Fibroblast of pulmonary artery (primary cell): ENCODE results near the gene NR2F6.

ENCODE experiments used
- DNase-seq: peaks from one replicate; pipeline ENCODE4 v3.0.0-alpha.2; 2010; ENCODE audit warnings: low read depth
- H3K4me3 ChIP-seq: replicated peaks from 2 replicates; pipeline ENCODE4 v1.5.1; 2011; ENCODE audit warnings: low read depth, mild to moderate bottlenecking, control low read depth, low read length, moderate library complexity
- CTCF ChIP-seq: IDR thresholded peaks from 2 replicates; pipeline ENCODE4 v1.5.1; 2011; ENCODE audit warnings: mild to moderate bottlenecking, control low read depth, low read length, inconsistent platforms; ENCODE audit errors: missing control alignments

The NR2F6 gene

GRCh38 chr19:17245535-17245984 lies at the start of gene NR2F6:
Gene NR2F6 (minus strand): TSS chr19:17245919. CDS start chr19:17245220, 699 bp downstream.
- H3K4me3 ChIP-seq: peak within 1 kb of the TSS; percentile 89
- no peak for DNase-seq
- TF ChIP-seq CTCF: no peak

GRCh38 chr19:17294051-17294891 lies 48.6 kb upstream of the NR2F6 start:
- no peak overlapping the region for H3K4me3 ChIP-seq
- DNase-seq: no peak

GRCh38 chr19:17293605-17294004 lies 47.9 kb upstream of the NR2F6 start:
- no peak for TF ChIP-seq CTCF
- no peak for DNase-seq
- no peak overlapping the region for H3K4me3 ChIP-seq

More at GRCh38 chr19:17294051-17294891, 48.6 kb upstream of the NR2F6 start:
- no peak for TF ChIP-seq CTCF

GRCh38 chr19:17292301-17293074 lies 46.8 kb upstream of the NR2F6 start:
- peak overlapping the region; percentile 66 for H3K4me3 ChIP-seq
- peak; percentile 90 for DNase-seq
- peak; percentile 86 for TF ChIP-seq CTCF

- no peak for TF ChIP-seq CTCF
- peak overlapping the region; percentile 12 for H3K4me3 ChIP-seq
- DNase-seq: peak; percentile 93
These were observed 43.8 kb upstream of the NR2F6 start for GRCh38 chr19:17289489-17289888.

GRCh38 chr19:17286752-17287151 lies 41.0 kb upstream of the NR2F6 start:
- no peak overlapping the region for H3K4me3 ChIP-seq
- no peak for TF ChIP-seq CTCF
- DNase-seq: no peak
